GM23248 (cell line): ENCODE results near the gene ZNF282. TPM values are rescaled to one million over a fixed set of nuclear protein-coding genes. Genes with fewer than 3 reads are reported as not detected.

ENCODE experiments used
- DNase-seq: peaks from one replicate; pipeline ENCODE4 v3.0.0-alpha.2; 2015
- H2AFZ ChIP-seq: fragments of 200-600 bp; sonication (generic); 2 replicates; pipeline ENCODE4 v1.6.1; 2016; ENCODE audit warnings: antibody characterized with exemption
- H3F3A ChIP-seq: fragments of 200-600 bp; sonication (generic); 2 replicates; pipeline ENCODE4 v1.6.1; 2016; ENCODE audit warnings: mild to moderate bottlenecking, antibody characterized with exemption, mixed run types; ENCODE audit not compliant: insufficient read depth
- H3K27ac ChIP-seq: fragments of 200-600 bp; sonication (generic); 2 replicates; pipeline ENCODE4 v1.5.1; 2016; ENCODE audit warnings: mild to moderate bottlenecking
- H3K27me3 ChIP-seq: fragments of 200-600 bp; sonication (generic); replicated peaks from 2 replicates; pipeline ENCODE4 v1.6.1; 2016; ENCODE audit warnings: mild to moderate bottlenecking; ENCODE audit not compliant: insufficient read depth
- H3K36me3 ChIP-seq: fragments of 200-600 bp; sonication (generic); 2 replicates; pipeline ENCODE4 v1.6.1; 2016; ENCODE audit warnings: low read depth, mild to moderate bottlenecking
- H3K4me1 ChIP-seq: fragments of 200-600 bp; sonication (generic); 2 replicates; pipeline ENCODE4 v1.6.1; 2016; ENCODE audit warnings: mild to moderate bottlenecking; ENCODE audit not compliant: insufficient read depth
- H3K4me2 ChIP-seq: fragments of 200-600 bp; sonication (generic); one replicate; pipeline ENCODE4 v1.6.1; 2016; ENCODE audit warnings: mild to moderate bottlenecking; ENCODE audit not compliant: unreplicated experiment
- H3K4me3 ChIP-seq: fragments of 200-600 bp; sonication (generic); 2 replicates; pipeline ENCODE4 v1.5.1; 2016; ENCODE audit warnings: mild to moderate bottlenecking
- H3K79me2 ChIP-seq: fragments of 200-600 bp; sonication (generic); 2 replicates; pipeline ENCODE4 v1.6.1; 2016; ENCODE audit warnings: mild to moderate bottlenecking; ENCODE audit not compliant: insufficient read depth
- H3K9ac ChIP-seq: fragments of 200-600 bp; sonication (generic); 2 replicates; pipeline ENCODE4 v1.6.1; 2016; ENCODE audit warnings: mild to moderate bottlenecking
- H3K9me2 ChIP-seq: fragments of 200-600 bp; sonication (generic); 2 replicates; pipeline ENCODE4 v1.6.1; 2016; ENCODE audit warnings: mixed run types, mild to moderate bottlenecking, moderate library complexity; ENCODE audit not compliant: insufficient read depth
- H3K9me3 ChIP-seq: fragments of 200-600 bp; sonication (generic); one replicate; pipeline ENCODE4 v1.6.1; 2017; ENCODE audit warnings: low read depth
- H4K20me1 ChIP-seq: fragments of 200-600 bp; sonication (generic); 2 replicates; pipeline ENCODE4 v1.6.0; 2016; ENCODE audit not compliant: insufficient read depth
- EZH2 ChIP-seq: fragments of 200-600 bp; sonication (generic); IDR thresholded peaks from 2 replicates; pipeline ENCODE4 v1.6.1; 2018; ENCODE audit warnings: antibody characterized with exemption, mild to moderate bottlenecking; ENCODE audit not compliant: insufficient read depth, poor library complexity, severe bottlenecking
- EZH2phosphoT487 ChIP-seq: fragments of 200-600 bp; sonication (generic); IDR thresholded peaks from 2 replicates; pipeline ENCODE4 v1.6.1; 2018; ENCODE audit warnings: antibody characterized with exemption, moderate library complexity, mild to moderate bottlenecking, low read depth; ENCODE audit not compliant: insufficient read depth
- WGBS, 2 experiments: methylation state at CpG; one replicate each; pipeline ENCODE4 v1.1.6; 2015 to 2017; ENCODE audit warnings: low lambda C conversion rate in 2 of 2, low coverage in 1 of 2; ENCODE audit errors: missing lambda C conversion rate in 2 of 2; 5-methylcytosine and 5-hydroxymethylcytosine counted together
- in situ Hi-C: fragments of 300-500 bp; cut with MboI; formaldehyde crosslinking; loops from 2 replicates; pipeline ENCODE4 v1.15.0; 2020
- polyA plus RNA-seq: library from polyadenylated mRNA; unstranded; fragments of >200 nt; fragmentation: Nextera tagmentation; extraction: Ambion mirVana; gene quantifications from 2 replicates; pipeline ENCODE4 v1.2.1, GENCODE V29; 2016
- total RNA-seq: library from RNA; depleted of rRNA; stranded (reverse); fragments of >200 nt; shearing (Covaris generic); gene quantifications from 2 replicates; pipeline ENCODE4 v1.2.3, GENCODE V29; 2014

ZNF282 gene
- total and polyA plus RNA-seq, 2 experiments from 2014 or later = 2.8 to 24.1 TPM

DNA sequence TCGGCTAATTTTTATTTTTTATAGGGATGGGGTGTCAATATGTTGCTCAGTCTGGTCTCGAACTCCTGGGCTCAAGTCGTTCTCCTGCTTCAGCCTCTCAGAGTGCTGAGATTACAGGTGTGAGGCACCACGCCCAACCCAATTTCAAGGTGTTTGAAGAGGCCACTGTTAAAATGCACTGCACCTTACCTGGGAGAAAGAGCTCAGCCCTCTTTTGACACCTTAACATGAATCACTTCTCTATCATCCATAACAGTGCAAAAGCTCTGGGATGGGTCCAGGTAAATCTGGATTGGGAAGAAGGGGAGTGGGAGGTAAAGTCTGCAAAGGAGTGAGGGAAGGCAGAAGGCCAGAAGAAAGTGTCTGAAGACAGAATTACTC, 557 bp upstream of the ZNF282 start:
- peak overlapping the region; percentile 91 for H2AFZ ChIP-seq
- peak overlapping the region; percentile 78; the same call in 1 of the 2 replicates for H3K27ac ChIP-seq
- peak overlapping the region; percentile 86 for H3K4me2 ChIP-seq
- peak overlapping the region; percentile 88 for H3K9ac ChIP-seq
- no peaks in the 10 kb centered on the region for H3K9me2 ChIP-seq
- H4K20me1 ChIP-seq = no peaks in the 10 kb centered on the region
- peaks cover 4% of the 10 kb centered on the region; the same call in 1 of the 2 replicates for H3F3A ChIP-seq
- H3K27me3 ChIP-seq = no peaks in the 10 kb centered on the region
- in situ Hi-C loops = no loop called here
- no peaks in the 10 kb centered on the region for H3K9me3 ChIP-seq
- 93 to 98% methylated on average over 4 of the region's 4 CpGs for WGBS, 2 experiments
- peaks cover 7% of the 10 kb centered on the region for H3K4me1 ChIP-seq
- peaks cover 51% of the 10 kb centered on the region for H3K79me2 ChIP-seq
- DNase-seq = no peak
- TF ChIP-seq EZH2 (no peak), EZH2phosphoT487 (no peak)
- H3K36me3 ChIP-seq = peaks cover 11% of the 10 kb centered on the region
- H3K4me3 ChIP-seq = peak overlapping the region; percentile 93

GRCh38 chr7:149196151-149196704, 882 bp downstream of the ZNF282 start:
- H3K36me3 ChIP-seq = peaks cover 23% of the 10 kb centered on the region
- no peaks in the 10 kb centered on the region for H3K9me2 ChIP-seq
- peaks cover 7% of the 10 kb centered on the region; the same call in 1 of the 2 replicates for H3F3A ChIP-seq
- no peaks in the 10 kb centered on the region for H4K20me1 ChIP-seq
- in situ Hi-C loops = no loop called here
- H3K79me2 ChIP-seq = peaks cover 65% of the 10 kb centered on the region
- 1% methylated on average over 17 of the region's 17 CpGs for WGBS, 2 experiments
- H3K4me3 ChIP-seq = peak overlapping the region; percentile 93
- H3K4me1 ChIP-seq = peaks cover 11% of the 10 kb centered on the region
- no peaks in the 10 kb centered on the region for H3K9me3 ChIP-seq
- H3K9ac ChIP-seq = peak overlapping the region; percentile 88
- H3K27ac ChIP-seq = peak overlapping the region; percentile 78
- no peaks in the 10 kb centered on the region for H3K27me3 ChIP-seq
- H2AFZ ChIP-seq = peak overlapping the region; percentile 66
- TF ChIP-seq EZH2phosphoT487 = no peak
- no peak for TF ChIP-seq EZH2
- H3K4me2 ChIP-seq = peak overlapping the region; percentile 95
- DNase-seq = peak; percentile 42

DNA sequence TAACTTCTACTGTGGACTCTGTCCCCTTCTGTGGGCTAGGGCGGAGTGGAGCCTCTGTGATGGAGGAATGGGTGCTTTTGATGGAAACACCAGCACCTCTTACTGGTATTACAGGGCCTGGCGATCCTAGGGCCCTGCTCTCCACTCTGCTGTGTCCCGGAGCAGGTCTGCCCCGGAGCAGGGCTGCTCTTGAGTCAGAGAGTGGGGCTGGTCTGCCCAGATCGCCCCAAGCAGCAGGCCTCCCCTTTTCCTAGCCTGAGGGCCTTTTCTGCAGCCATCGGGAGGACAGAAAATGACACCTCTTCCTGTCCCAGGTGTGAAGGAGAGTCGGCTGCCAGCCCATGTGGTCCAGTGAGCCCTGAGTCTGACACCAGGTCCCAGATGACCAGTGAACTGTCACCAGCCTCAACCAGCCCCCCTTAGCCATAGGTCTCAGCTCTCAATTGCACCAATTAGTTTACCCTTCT, 1.4 kb downstream of the ZNF282 start:
- DNase-seq = peak; percentile 77
- peak overlapping the region; percentile 88 for H3K9ac ChIP-seq
- in situ Hi-C loops = no loop called here
- no peaks in the 10 kb centered on the region for H3K9me3 ChIP-seq
- TF ChIP-seq EZH2phosphoT487 = no peak
- TF ChIP-seq EZH2 = no peak
- H3K4me3 ChIP-seq = peak overlapping the region; percentile 93
- peak overlapping the region; percentile 95 for H3K4me2 ChIP-seq
- peaks cover 23% of the 10 kb centered on the region for H3K36me3 ChIP-seq
- H2AFZ ChIP-seq = peak overlapping the region; percentile 66; the same call in 1 of the 2 replicates
- no peaks in the 10 kb centered on the region for H3K9me2 ChIP-seq
- no peaks in the 10 kb centered on the region for H3K27me3 ChIP-seq
- WGBS, 2 experiments = 1 to 2% methylated on average over 6 to 7 of the region's 7 CpGs
- peaks cover 71% of the 10 kb centered on the region for H3K79me2 ChIP-seq
- H4K20me1 ChIP-seq = no peaks in the 10 kb centered on the region
- peaks cover 7% of the 10 kb centered on the region; the same call in 1 of the 2 replicates for H3F3A ChIP-seq
- H3K4me1 ChIP-seq = peaks cover 11% of the 10 kb centered on the region
- peak overlapping the region; percentile 78 for H3K27ac ChIP-seq

DNA sequence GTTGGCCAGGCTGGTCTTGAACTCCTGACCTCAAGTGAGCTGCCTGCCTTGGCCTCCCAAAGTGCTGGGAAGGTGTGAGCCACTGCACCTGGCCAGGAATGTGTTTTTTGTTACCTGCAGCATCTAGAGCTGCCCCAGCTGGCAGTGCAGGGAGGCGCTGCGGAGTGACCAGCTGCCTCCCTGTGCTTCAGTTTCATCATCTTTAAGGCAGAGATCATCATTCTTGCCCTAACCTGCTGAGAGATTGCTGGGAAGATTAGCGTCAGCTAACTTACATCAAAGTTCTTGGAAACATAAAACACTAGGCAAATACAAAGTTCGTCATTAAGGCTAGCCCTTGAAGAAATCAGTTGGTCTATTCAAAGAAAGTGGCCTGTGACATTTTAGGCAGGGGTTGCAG, 2.3 kb downstream of the ZNF282 start:
- Histone ChIP-seq H3F3A (peaks cover 7% of the 10 kb centered on the region; the same call in 1 of the 2 replicates), H3K9me2 (no peaks in the 10 kb centered on the region), H3K79me2 (peaks cover 80% of the 10 kb centered on the region), H3K4me2 (peak overlapping the region; percentile 95), H3K4me3 (no peak overlapping the region), H3K9me3 (no peaks in the 10 kb centered on the region), H3K27me3 (no peaks in the 10 kb centered on the region), H4K20me1 (no peaks in the 10 kb centered on the region), H2AFZ (no peak overlapping the region), H3K36me3 (peaks cover 23% of the 10 kb centered on the region), H3K9ac (peak overlapping the region; percentile 88; the same call in 1 of the 2 replicates), H3K27ac (no peak overlapping the region), H3K4me1 (peaks cover 11% of the 10 kb centered on the region)
- WGBS, 2 experiments = 85 to 87% methylated on average over 4 of the region's 4 CpGs
- TF ChIP-seq EZH2phosphoT487 = no peak
- TF ChIP-seq EZH2 = no peak
- in situ Hi-C loops = no loop called here
- no peak for DNase-seq
